Testis (tissue), 3 donors: ENCODE results near the gene GPR78. TPM values are rescaled to one million over a fixed set of nuclear protein-coding genes. Genes with fewer than 3 reads are reported as not detected.

ENCODE experiments used
- DNase-seq: peaks from one replicate; pipeline ENCODE4 v3.0.0-alpha.2; 2019
- H3K27ac ChIP-seq, 2 donors: fragments of 200-600 bp; sonication (generic); one replicate each; pipeline ENCODE4 v1.5.1; 2019
- H3K27me3 ChIP-seq: fragments of 200-600 bp; sonication (generic); one replicate; pipeline ENCODE4 v1.5.1; 2019
- H3K36me3 ChIP-seq: fragments of 200-600 bp; sonication (generic); one replicate; pipeline ENCODE4 v1.5.1; 2017; ENCODE audit warnings: low read depth; ENCODE audit errors: missing control alignments
- H3K4me1 ChIP-seq: fragments of 200-600 bp; sonication (generic); one replicate; pipeline ENCODE4 v1.5.1; 2019
- H3K4me3 ChIP-seq, 2 donors: fragments of 200-600 bp; sonication (generic); one replicate each; pipeline ENCODE4 v1.5.1; 2017 to 2019
- H3K9me3 ChIP-seq: fragments of 200-600 bp; sonication (generic); one replicate; pipeline ENCODE4 v1.5.1; 2017
- POLR2A ChIP-seq: fragments of 450-650 bp; IDR thresholded peaks from one replicate; pipeline ENCODE4 v1.6.1; 2017; ENCODE audit warnings: antibody characterized with exemption, mild to moderate bottlenecking, moderate library complexity
- WGBS, 2 donors: methylation state at CpG; one replicate each; pipeline ENCODE4 v1.1.5; 2018; 5-methylcytosine and 5-hydroxymethylcytosine counted together
- intact Hi-C: fragments of 100-400 bp; cut with DNase I; formaldehyde crosslinking; loops from one replicate; pipeline ENCODE4 v1.15.1; 2023; ENCODE audit warnings: low total_unique reads
- polyA plus RNA-seq: library from polyadenylated mRNA; stranded (reverse); fragments of 350-450 nt; fragmentation: Illumina TruSeq; extraction: RNeasy Lipid Tissue Mini Kit (QIAGEN cat#74804); gene quantifications from one replicate; pipeline ENCODE4 v1.2.3, GENCODE V29; 2014; ENCODE audit warnings: low read depth, low replicate concordance; ENCODE audit not compliant: insufficient read depth
- total RNA-seq, 2 donors: library from RNA; depleted of rRNA; stranded (reverse); fragments of >200 nt; gene quantifications; one replicate each; pipeline ENCODE4 v1.2.3, GENCODE V29; 2016
- TF ChIP-seq, protein P1 (sequence below), 3 experiments: fragments of 450-650 bp in 2 of 3; fragments of 200-600 bp in 1 of 3; sonication (generic) in 1 of 3; IDR thresholded peaks; one replicate each; pipeline ENCODE4 v1.5.1; 2016 to 2019; ENCODE audit warnings: antibody characterized with exemption in 3 of 3, mild to moderate bottlenecking in 2 of 3, moderate library complexity in 1 of 3

The GPR78 gene
- total and polyA plus RNA-seq, 3 donors from 2014 or later = 0.34 to 0.99 (median 0.39) TPM

DNA sequence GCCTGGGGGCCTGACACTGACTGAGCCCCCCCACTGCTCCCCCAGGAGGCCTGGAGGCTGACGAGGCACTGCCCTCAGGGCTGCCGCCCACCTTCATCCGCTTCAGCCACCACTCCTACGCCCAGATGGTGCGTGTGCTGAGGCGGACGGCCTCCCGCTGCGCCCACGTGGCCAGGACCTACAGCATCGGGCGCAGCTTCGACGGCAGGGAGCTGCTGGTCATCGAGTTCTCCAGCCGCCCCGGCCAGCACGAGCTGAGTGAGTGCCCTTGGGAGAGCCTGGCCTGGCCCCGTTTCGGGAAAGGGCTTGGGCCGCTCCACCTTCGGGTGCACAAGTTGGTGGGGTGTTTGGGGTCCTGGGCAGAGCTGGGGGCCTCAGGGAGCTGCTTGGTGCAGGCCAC lies 23.7 kb downstream of the GPR78 start:
- no peak for DNase-seq
- Histone ChIP-seq H3K4me1 (peaks cover 5% of the 10 kb centered on the region), H3K27ac (no peak overlapping the region), H3K27me3 (no peaks in the 10 kb centered on the region), H3K4me3 (no peak overlapping the region), H3K36me3 (no peaks in the 10 kb centered on the region), H3K9me3 (no peaks in the 10 kb centered on the region)
- intact Hi-C loops = no loop called here
- TF ChIP-seq, protein P1, sequence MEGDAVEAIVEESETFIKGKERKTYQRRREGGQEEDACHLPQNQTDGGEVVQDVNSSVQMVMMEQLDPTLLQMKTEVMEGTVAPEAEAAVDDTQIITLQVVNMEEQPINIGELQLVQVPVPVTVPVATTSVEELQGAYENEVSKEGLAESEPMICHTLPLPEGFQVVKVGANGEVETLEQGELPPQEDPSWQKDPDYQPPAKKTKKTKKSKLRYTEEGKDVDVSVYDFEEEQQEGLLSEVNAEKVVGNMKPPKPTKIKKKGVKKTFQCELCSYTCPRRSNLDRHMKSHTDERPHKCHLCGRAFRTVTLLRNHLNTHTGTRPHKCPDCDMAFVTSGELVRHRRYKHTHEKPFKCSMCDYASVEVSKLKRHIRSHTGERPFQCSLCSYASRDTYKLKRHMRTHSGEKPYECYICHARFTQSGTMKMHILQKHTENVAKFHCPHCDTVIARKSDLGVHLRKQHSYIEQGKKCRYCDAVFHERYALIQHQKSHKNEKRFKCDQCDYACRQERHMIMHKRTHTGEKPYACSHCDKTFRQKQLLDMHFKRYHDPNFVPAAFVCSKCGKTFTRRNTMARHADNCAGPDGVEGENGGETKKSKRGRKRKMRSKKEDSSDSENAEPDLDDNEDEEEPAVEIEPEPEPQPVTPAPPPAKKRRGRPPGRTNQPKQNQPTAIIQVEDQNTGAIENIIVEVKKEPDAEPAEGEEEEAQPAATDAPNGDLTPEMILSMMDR (IDR thresholded peaks at IDR 0.05) = no peak
- no peak for TF ChIP-seq POLR2A
- 87 to 100% methylated on average over 3 to 22 of the region's 22 CpGs for WGBS, 2 donors

- no peak for DNase-seq
- Histone ChIP-seq H3K27me3 (no peaks in the 10 kb centered on the region), H3K4me1 (peaks cover 5% of the 10 kb centered on the region), H3K4me3 (no peak overlapping the region), H3K27ac (no peak overlapping the region), H3K9me3 (no peaks in the 10 kb centered on the region), H3K36me3 (no peaks in the 10 kb centered on the region)
- 92 to 95% methylated on average over 1 of the region's 1 CpG for WGBS, 2 donors
- TF ChIP-seq, protein P1 (IDR thresholded peaks at IDR 0.05) = no peak
- TF ChIP-seq POLR2A = no peak
- intact Hi-C loops = no loop called here
Observed at GRCh38 chr4:8605289-8605688, 25.1 kb downstream of the GPR78 start.

DNA sequence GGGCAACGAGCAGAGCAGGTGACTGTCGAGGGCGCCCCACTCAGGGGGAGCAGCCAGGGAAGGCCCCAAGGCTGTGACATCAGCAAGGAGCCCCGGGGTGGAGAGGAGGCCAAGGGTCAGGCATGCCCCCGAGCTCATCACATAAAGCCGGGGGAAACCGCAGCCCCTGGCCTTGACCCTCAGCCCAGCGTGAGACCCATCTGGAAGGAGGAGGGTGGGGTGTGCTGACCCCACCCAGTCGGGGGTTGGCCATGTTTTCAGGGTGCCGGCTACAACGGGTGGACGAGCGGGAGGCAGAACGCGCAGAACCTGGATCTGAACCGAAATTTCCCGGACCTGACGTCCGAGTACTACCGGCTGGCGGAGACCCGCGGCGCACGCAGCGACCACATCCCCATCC lies 26.3 kb downstream of the GPR78 start:
- WGBS, 2 donors = 53 to 73% methylated on average over 7 to 26 of the region's 26 CpGs
- H3K4me3 ChIP-seq = no peak overlapping the region
- peaks cover 5% of the 10 kb centered on the region for H3K4me1 ChIP-seq
- DNase-seq = no peak
- no peaks in the 10 kb centered on the region for H3K9me3 ChIP-seq
- no peak for TF ChIP-seq POLR2A
- TF ChIP-seq, protein P1 (IDR thresholded peaks at IDR 0.05) = no peak
- no peak overlapping the region for H3K27ac ChIP-seq
- intact Hi-C loops = no loop called here
- no peaks in the 10 kb centered on the region for H3K36me3 ChIP-seq
- H3K27me3 ChIP-seq = no peaks in the 10 kb centered on the region

DNA sequence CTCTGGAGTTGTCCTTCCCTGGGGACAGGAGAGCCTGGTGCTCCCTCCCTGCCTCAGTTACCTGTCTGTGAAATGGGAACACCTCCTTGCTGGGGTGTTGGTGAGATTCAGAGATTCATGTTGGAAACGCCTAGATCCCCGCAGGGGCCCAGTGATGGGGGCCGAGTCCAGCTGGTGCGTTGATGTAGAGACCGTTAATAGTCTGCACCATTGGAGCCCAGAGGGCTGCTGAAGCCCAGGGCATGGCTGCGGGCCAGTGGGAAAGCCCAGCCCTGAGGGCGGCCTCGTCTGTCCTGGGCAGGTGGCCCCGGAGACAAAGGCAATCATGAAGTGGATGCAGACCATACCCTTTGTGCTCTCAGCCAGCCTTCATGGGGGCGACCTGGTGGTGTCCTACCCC lies 26.8 kb downstream of the GPR78 start:
- no peaks in the 10 kb centered on the region for H3K36me3 ChIP-seq
- TF ChIP-seq, protein P1 (IDR thresholded peaks at IDR 0.05) = no peak
- TF ChIP-seq POLR2A = no peak
- H3K4me1 ChIP-seq = peaks cover 5% of the 10 kb centered on the region
- H3K9me3 ChIP-seq = no peaks in the 10 kb centered on the region
- intact Hi-C loops = no loop called here
- no peak overlapping the region for H3K4me3 ChIP-seq
- H3K27ac ChIP-seq = no peak overlapping the region
- DNase-seq = no peak
- no peaks in the 10 kb centered on the region for H3K27me3 ChIP-seq
- WGBS, 2 donors = 67% methylated on average over 10 of the region's 10 CpGs; no CpG with 5 or more reads in 1 of the 2 donors
